SIG-M5 treated with dmso at 0.1 percent for 504 hours (cell line): Measurements from ENCODE around the gene ELOVL5.
"Not testable (repeated sequence)": the region's sequence is repeated elsewhere in the genome, so short reads cannot be mapped to it uniquely, and the experiment has no call there.

ENCODE experiments used
- DNase-seq: peaks from one replicate; lab custom pipeline; 2025; ENCODE audit not compliant: unreplicated experiment; lab: John Stamatoyannopoulos, UW

The ELOVL5 gene

DNA sequence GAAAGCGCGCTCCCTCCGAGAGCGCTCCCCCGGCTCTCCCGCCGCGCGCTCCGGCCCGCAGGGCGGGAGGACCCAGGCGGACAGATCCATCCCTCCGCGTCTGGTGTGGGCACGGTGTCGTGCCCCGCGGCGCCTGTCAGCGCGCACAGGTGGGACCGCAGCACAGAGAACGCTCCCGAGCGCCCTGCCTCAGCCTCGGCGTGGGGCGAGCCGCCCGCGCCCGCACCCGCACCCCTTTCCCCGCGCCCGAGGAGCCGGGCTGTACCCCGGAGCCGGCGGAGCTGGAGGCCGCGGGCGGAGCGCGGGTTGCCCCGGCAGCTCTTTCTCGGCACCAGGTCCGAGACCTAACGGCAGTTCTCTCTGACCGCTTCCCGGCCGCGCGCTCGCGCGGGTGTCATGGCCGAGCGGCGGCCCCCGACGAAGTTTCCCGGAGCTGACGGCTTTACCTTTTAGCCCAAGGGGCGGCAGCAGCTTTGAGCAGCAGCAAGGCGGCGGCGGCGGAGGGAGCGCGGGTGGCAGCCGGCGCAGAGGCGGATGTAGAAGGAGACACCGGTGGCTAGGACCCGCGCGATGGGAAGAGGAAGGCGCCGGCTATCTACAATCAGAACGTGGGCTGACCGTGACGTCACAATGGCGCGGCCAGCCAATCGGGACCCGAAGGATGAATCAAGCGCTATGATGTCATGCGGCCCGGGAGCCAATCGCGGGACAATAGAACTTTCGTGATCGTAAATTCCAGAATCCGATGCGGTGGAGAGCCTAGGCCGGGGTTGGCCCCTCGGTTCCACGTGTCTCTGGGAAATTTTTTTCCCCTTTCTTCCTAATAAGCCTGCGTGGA, at the start of gene ELOVL5:
TSS of gene ELOVL5 (minus strand) at position 580 of the 838 bp plus-strand sequence. CDS start 53,251 bp downstream, outside the sequence.
- DNase-seq: peak; percentile 91

DNA sequence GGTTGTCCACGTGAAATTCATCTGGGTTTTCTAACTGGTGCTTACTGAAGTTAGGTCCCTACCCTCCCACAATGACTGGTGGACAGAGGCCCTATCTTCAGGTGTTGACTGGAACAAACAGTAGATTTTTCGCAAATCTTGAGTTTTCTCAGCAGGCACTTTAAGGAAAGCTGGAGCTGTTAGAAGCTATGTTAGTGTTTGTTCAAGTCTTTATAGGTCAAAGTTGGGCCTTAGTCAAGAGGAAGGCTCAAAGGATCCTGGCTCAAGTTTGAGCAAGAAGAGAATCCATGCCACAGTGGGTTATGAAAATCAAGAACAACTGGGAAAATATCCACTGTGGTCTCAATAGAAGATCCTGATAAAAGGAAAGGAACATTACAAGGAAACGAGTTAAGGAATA, 48.5 kb upstream of the ELOVL5 start:
- DNase-seq: no peak

- no peak for DNase-seq
These were observed 47.2 kb upstream of the ELOVL5 start for GRCh38 chr6:53395986-53396385.

DNA sequence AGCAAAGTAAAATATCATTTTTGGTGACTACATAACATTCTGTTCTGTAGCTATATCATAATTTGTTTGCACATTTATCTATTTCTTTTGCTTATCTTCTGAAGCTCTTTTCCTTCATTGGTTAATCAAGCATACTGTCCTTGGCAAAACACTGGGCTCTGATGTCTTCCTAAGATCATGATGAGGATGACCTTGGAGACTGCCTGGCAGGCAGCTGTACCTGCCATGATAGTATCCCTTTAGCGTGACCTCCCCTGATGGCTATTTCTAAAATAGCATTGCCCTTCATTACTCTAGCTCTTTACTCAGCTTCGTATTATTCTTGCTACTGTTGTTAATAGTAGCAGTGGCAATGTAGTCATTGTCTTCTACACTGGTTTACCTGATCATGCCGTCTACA, 46.0 kb upstream of the ELOVL5 start:
- no peak for DNase-seq

DNA sequence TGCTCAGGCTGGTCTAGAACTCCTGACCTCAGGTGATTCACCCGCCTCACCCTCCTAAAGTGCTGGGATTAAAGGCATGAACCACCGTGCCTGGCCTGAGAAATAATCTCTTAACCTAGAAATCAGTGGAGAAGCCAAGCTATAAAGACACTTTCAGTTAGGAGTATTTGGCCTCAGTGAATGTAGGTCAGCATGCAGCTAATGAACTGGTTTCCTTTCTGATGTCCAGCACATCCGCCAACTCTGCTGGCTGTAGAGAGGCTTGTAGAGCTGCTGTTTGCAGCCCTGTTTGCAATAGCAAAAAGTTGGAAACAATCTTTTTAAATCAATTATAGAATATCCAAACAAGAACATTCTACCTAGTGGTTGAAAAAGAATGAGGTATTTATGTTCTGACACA, 42.4 kb upstream of the ELOVL5 start:
- no peak for DNase-seq

DNA sequence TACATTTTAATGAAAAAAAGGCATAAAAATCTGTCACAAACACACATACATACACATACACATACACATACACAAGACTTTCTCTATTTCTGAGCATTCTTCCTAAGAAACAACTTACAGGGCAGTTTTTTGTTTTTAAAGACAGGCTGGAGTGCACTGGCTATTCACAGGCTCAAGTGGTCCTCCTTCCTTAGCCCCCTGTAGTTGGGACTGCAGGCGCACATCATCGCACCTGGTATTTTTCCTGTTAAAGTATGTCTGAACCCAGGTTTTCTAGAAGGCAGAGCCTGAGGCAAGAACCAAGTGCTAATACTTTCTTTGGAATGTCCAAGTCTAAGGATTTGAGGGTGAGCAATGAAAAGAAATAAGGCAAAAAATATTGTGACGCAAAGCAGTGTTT, 41.3 kb upstream of the ELOVL5 start:
- no peak for DNase-seq

GRCh38 chr6:53388615-53389014, 39.9 kb upstream of the ELOVL5 start:
- not testable (repeated sequence) for DNase-seq

DNA sequence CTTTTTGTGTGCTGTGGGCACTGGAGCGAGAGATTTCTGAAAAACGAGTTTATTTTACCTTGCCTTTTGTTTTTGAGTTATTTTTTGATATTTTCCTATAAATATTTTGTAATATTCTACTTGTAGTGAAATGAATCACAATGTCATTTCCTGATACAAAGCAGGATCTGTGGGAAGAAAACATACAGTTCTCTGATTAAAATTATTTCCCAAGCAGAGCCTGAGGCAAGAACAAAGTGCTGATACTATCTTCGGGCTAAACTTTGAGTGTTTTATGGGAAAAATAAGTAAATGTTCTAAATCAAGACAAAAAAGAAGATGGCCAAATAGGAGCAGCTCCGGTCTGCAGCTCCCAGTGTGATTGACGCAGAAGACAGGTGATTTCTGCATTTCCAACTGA, 33.7 kb upstream of the ELOVL5 start:
- no peak for DNase-seq

DNA sequence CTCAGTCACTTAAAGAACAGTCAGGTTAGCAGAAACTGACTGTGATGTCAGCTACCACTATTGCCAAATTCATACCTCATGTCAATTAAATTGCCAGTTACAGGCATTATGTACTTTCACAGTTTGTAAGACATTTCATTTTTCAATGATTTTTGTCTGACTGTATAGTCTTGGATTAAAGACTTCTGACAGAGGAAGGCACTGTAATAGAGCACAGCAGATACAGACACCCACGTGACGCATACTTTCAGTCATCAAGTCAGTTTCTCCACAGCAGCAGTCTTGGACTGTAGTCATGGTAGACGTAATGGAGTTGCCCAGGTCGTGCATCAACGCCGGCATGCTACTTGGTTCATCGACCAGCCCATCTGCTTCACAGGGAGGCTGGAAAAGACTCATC, 29.5 kb upstream of the ELOVL5 start:
- DNase-seq: no peak

DNA sequence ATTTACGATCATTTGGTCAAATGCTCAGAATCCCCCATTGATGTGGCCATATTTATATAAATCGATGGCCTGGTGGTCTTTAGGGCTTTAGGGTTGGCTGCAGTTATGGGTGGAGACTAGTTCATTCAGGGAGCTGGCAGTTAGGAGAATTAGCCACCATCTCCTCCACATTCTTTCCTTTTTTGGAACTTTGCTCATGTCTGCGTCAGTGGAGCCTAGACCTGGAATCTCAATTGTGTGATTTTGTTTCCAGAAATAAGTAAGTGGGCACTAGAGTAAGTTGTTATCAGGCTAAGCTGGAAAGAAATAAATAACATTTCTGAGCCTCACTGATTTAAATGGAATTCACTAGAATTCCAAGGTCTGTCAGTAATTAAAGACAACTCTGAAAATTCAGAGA, 29.0 kb upstream of the ELOVL5 start:
- DNase-seq: no peak

DNA sequence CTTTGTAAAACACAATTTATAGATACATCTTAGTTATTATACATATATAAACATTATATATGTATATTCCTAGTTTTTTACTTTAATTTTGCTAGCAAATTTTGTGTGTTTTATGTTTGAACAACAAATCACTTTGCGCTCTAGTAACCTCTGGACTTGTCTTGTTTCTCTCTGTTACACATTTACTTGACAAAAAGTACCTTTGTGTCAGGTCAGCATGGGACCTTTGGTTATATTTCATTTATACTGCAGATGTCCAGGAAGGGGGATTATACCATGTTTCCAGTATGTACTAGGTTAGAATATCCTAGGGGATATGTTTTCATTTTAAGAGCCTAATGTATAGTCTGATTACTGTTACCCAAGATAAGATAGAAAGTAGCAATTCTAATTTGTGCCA, 28.5 kb upstream of the ELOVL5 start:
- no peak for DNase-seq

DNA sequence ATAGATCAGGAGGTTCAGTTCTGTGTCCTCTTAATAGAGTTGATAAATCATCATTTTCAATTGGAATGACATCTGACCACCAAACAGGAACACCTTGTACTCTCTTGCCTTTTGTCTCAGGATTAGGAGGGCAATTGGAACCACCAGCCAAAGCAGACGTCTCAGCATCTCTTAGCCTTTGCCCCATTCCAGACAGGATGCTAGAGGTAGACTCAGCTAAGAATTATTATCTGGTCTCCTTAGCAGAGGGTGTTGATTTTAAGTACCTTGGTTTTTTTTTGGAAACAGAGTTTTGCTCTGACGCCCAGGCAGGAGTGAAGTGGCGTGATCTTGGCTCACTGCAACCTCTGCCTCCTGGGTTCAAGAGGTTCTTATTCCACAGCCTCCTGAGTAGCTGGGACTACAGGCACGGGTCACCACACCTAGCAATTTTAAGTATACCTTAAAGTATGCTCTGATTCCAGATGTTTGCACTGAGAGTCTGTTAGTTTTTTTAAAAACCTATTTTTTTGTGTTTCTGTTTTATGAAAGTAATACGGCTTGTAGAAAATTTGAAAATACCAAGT, 28.0 kb upstream of the ELOVL5 start:
- no peak for DNase-seq

DNA sequence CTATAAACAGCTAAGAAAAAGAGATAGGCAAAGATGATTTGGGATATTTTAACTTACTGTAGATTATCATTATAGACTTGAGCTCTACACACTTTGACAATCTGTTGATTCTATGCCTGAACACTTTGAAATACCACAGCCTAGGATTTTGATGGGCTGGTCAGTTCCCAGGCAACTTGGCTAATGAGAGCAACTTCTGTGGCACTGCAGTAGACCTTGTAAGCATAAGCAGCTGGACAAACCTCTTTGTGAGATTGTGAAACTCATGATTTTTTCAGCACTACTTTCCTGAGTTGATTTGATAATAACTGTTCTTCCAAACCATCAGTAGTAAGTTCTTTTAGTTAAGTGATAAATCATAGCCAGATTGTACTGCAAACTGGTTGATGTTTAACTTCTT, 27.1 kb upstream of the ELOVL5 start:
- no peak for DNase-seq

GRCh38 chr6:53373638-53374037, 24.9 kb upstream of the ELOVL5 start:
- DNase-seq: no peak

- DNase-seq: no peak
These were observed 21.2 kb upstream of the ELOVL5 start for GRCh38 chr6:53369876-53370515.

DNA sequence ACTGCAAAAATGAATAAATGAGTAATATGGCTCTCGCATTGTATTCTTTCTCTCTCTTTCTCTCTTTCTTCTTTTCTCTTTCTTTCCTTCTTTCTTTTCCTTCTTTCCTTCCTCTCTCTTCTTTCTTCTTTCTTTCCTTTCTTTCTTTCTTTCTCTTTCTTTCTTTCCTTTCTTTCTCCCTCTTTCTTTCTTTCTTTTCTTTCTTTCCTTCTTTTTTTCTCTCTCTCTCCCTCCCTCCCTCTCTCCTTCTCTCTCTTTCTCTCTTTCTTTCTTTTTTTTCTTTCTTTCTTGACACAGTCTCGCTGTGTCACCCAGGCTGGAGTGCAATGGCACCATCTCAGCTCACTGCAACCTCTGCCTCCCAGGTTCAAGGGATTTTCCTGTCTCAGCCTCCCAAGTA, 20.3 kb upstream of the ELOVL5 start:
- DNase-seq: no peak

- DNase-seq: no peak
These were observed 17.4 kb upstream of the ELOVL5 start for GRCh38 chr6:53366128-53366641.

GRCh38 chr6:53363341-53364079, 14.8 kb upstream of the ELOVL5 start:
- DNase-seq: no peak

DNA sequence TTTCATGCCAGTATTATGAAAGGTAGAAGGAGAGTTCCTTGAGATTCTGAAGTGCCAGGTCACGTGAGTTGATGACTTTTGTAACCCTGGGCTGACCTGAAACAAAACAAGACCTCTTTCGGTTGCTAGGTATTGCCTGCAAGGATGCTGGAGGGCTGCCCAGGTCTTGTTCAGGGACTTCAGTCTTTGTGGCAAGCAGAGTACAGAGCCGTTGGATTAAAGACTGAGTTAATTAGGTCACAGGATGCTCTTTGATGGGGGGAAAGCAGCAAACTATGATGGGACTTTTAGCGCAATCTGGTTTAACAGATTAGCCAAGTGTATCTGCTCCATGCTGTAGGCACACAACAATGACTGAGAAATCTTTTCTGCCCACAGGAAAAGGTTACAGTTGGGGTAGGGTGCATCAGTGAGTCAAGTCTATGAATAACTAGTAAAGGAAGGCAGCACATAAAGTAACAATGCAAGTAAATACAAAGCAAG, 12.8 kb upstream of the ELOVL5 start:
- no peak for DNase-seq

DNA sequence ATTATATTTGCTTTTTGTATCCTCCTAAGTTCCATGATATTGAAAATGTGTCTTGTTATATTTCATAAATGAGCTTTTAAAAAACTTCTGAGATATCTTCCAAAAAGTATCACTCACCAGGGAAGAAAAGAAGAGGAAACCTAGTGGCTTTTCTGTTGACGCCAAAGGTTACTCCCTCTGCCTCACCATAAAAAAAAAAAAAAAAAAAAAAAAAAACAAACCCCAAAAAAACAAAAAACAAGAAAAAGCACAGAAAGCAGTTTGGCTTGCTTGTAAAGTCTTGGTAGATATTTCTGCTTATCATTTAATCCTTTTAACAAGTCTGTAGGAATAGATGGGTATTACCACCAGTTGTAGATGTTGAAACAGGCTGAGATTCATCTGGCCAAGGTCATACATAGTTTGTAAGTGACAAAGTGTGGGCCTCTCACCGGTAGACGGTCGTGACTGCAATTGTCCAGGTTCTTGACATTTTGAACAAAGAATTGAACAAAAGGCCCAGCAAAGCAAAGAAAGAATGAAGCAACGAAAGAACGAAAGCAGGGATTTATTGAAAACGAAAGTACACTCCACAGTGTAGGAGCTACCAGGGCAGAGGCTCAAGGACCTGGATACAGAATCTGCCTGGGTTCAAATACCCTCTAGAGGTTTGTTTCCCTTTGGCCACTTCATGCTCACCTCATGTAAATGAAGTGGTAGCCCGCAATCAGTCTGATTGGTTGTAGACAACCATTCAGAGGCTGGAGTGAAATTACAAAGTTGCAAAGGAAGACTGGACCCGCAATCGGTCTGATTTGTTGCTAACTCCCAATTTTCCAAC, 11.6 kb upstream of the ELOVL5 start:
- peak; percentile 4 for DNase-seq

DNA sequence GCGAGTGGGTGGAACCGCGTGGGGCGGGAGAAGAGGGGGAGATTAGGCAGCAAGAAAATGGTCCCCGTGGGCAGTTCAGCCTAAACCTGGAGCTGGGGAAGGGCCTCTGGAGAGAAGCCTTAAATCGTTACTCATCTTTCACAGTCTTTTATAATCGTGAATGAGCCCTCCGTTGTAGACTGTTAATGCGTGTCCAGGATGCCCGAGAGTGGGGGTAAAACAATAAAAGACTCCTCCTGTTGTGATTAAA, 11.0 kb upstream of the ELOVL5 start:
- DNase-seq: no peak
